HCT116 (cell line): Measurements from ENCODE around the gene TMEM208.

Experiments used
- CEBPB ChIP-seq: IDR thresholded peaks from 2 replicates; pipeline ENCODE4 v1.6.1; 2012; ENCODE audit warnings: low read depth
- EGR1 ChIP-seq: IDR thresholded peaks from 2 replicates; pipeline ENCODE4 v1.6.1; 2012; ENCODE audit warnings: low read depth
- POLR2A ChIP-seq: IDR thresholded peaks from 2 replicates; pipeline ENCODE4 v1.7.0; 2011; ENCODE audit warnings: borderline replicate concordance; ENCODE audit not compliant: insufficient read depth, insufficient read length; ENCODE audit errors: extremely low read depth
- RAD21 ChIP-seq: IDR thresholded peaks from 2 replicates; pipeline ENCODE4 v1.6.1; 2012; ENCODE audit warnings: low read depth, mild to moderate bottlenecking
- SIN3A ChIP-seq: IDR thresholded peaks from 2 replicates; pipeline ENCODE4 v1.6.1; 2012; ENCODE audit warnings: low read depth
- SP1 ChIP-seq: IDR thresholded peaks from 2 replicates; pipeline ENCODE4 v1.6.1; 2012; ENCODE audit warnings: low read depth
- TF ChIP-seq, protein P1 (sequence below), 3 experiments: fragments of 200-600 bp in 1 of 3; sonication (generic) in 1 of 3; IDR thresholded peaks in 2 of 3; conservative IDR thresholded peaks in 1 of 3; 2 replicates each; pipeline ENCODE4 v1.5.1; 2012 to 2017; ENCODE audit warnings: low read depth in 2 of 3, low read length in 2 of 3, antibody characterized with exemption in 1 of 3, borderline replicate concordance in 1 of 3, control low read depth in 1 of 3, mild to moderate bottlenecking in 1 of 3, mixed read lengths in 1 of 3, mixed run types in 1 of 3, moderate library complexity in 1 of 3; ENCODE audit not compliant: insufficient read depth in 1 of 3
- TF ChIP-seq, protein P2 (sequence below): IDR thresholded peaks from 2 replicates; pipeline ENCODE4 v1.6.1; 2011; ENCODE audit warnings: mild to moderate bottlenecking, low read length, moderate library complexity; ENCODE audit not compliant: insufficient replicate concordance; ENCODE audit errors: extremely low read depth

DNA sequence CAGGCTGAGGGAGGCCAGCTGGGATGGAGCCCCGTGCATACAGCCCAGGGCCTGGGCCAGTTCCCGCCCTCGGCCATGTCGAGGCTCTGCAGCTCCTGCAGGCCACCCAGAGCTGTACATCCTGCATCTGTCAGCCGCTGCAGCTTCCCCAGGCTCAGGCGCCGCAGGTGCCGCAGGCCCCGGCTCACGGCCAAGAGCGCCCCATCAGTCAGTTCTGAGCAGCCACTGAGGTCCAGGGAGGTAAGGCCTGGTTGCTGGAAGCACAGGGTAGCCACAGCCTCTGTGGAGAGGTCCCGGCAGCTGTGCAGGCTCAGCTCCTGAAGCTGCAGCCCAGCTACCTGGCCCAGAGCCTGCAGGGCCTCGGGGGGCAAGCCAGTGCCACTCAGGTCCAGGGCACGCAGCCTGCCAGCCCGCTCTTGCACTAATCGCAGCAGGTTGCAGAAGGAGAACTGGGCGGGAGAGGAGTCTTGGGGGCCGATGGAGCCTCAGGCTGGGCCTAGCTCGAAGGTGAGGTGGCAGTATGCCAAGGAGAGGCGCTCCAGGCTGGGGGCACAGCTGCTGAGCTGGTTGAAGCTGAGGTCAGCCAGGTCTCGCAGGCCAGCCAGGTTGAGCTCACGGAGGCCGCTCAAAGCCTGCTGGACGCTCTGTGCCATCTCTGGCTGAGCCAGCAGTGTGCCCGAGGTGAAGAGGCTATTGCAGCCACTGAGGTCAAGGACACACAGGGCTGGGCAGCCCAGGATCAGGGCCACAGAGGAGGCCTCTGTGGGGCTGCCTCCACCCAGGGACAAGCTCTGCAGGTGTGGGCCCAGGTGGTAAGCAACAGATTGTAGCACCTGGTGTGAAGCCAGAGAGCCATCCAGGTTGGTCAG is 16.6 kb upstream of the TMEM208 start:
- TF ChIP-seq, protein P1, sequence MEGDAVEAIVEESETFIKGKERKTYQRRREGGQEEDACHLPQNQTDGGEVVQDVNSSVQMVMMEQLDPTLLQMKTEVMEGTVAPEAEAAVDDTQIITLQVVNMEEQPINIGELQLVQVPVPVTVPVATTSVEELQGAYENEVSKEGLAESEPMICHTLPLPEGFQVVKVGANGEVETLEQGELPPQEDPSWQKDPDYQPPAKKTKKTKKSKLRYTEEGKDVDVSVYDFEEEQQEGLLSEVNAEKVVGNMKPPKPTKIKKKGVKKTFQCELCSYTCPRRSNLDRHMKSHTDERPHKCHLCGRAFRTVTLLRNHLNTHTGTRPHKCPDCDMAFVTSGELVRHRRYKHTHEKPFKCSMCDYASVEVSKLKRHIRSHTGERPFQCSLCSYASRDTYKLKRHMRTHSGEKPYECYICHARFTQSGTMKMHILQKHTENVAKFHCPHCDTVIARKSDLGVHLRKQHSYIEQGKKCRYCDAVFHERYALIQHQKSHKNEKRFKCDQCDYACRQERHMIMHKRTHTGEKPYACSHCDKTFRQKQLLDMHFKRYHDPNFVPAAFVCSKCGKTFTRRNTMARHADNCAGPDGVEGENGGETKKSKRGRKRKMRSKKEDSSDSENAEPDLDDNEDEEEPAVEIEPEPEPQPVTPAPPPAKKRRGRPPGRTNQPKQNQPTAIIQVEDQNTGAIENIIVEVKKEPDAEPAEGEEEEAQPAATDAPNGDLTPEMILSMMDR (IDR thresholded peaks at IDR 0.05 in 2 of 3, conservative IDR thresholded peaks at IDR 0.05 in 1 of 3; ENCODE audit: borderline replicate concordance in 1 of 3, insufficient read depth in 1 of 3, low read depth in 2 of 3, low read length in 2 of 3) = no peak
- TF ChIP-seq, protein P2, sequence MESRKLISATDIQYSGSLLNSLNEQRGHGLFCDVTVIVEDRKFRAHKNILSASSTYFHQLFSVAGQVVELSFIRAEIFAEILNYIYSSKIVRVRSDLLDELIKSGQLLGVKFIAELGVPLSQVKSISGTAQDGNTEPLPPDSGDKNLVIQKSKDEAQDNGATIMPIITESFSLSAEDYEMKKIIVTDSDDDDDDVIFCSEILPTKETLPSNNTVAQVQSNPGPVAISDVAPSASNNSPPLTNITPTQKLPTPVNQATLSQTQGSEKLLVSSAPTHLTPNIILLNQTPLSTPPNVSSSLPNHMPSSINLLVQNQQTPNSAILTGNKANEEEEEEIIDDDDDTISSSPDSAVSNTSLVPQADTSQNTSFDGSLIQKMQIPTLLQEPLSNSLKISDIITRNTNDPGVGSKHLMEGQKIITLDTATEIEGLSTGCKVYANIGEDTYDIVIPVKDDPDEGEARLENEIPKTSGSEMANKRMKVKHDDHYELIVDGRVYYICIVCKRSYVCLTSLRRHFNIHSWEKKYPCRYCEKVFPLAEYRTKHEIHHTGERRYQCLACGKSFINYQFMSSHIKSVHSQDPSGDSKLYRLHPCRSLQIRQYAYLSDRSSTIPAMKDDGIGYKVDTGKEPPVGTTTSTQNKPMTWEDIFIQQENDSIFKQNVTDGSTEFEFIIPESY = no peak
- TF ChIP-seq RAD21 (no peak), SP1 (no peak), POLR2A (no peak), CEBPB (no peak), EGR1 (no peak), SIN3A (no peak)
